ENCODE data around the gene CISTR.
"Not testable (repeated sequence)": the region's sequence is repeated elsewhere in the genome, so short reads cannot be mapped to it uniquely, and the experiment has no call there.

Gene CISTR

GRCh38 chr12:53766881-53767280, 15.1 kb upstream of the CISTR start:
- no peak for DNase-seq (ENCODE audit: low read depth)
- H3K4me3 ChIP-seq (ENCODE audit: low read depth, low read length) = no peak overlapping the region

- no peak for DNase-seq (ENCODE audit: low read depth)
- H3K4me3 ChIP-seq (ENCODE audit: low read depth, low read length) = no peak overlapping the region
Measured at GRCh38 chr12:53765891-53766290, 14.1 kb upstream of the CISTR start.

- H3K4me3 ChIP-seq (ENCODE audit: low read depth, low read length) = no peak overlapping the region
Measured at GRCh38 chr12:53764615-53765014, 12.8 kb upstream of the CISTR start.

GRCh38 chr12:53762793-53763192, 11.0 kb upstream of the CISTR start:
- DNase-seq (ENCODE audit: low read depth); H3K4me3 ChIP-seq (ENCODE audit: low read depth, low read length): not testable (repeated sequence)

More at GRCh38 chr12:53764615-53765014, 12.8 kb upstream of the CISTR start:
- DNase-seq (ENCODE audit: low read depth) = no peak

- H3K4me3 ChIP-seq (ENCODE audit: low read depth, low read length) = no peak overlapping the region
- no peak for DNase-seq (ENCODE audit: low read depth)
Measured at GRCh38 chr12:53761306-53761705, 9.5 kb upstream of the CISTR start.

GRCh38 chr12:53759261-53759660, 7.5 kb upstream of the CISTR start:
- DNase-seq (ENCODE audit: low read depth) = no peak
- H3K4me3 ChIP-seq (ENCODE audit: low read depth, low read length) = no peak overlapping the region

GRCh38 chr12:53758730-53759103, 6.9 kb upstream of the CISTR start:
- DNase-seq (ENCODE audit: low read depth) = no peak
- H3K4me3 ChIP-seq (ENCODE audit: low read depth, low read length) = no peak overlapping the region

GRCh38 chr12:53758081-53758729, 6.4 kb upstream of the CISTR start:
- no peak overlapping the region for H3K4me3 ChIP-seq (ENCODE audit: low read depth, low read length)
- DNase-seq (ENCODE audit: low read depth) = no peak

- no peak for DNase-seq (ENCODE audit: low read depth)
- no peak overlapping the region for H3K4me3 ChIP-seq (ENCODE audit: low read depth, low read length)
Measured at GRCh38 chr12:53757101-53757770, 5.5 kb upstream of the CISTR start.

- no peak for DNase-seq (ENCODE audit: low read depth)
Measured at GRCh38 chr12:53756300-53757100, 4.7 kb upstream of the CISTR start.

GRCh38 chr12:53755893-53756292, 4.1 kb upstream of the CISTR start:
- H3K4me3 ChIP-seq (ENCODE audit: low read depth, low read length) = no peak overlapping the region
- DNase-seq (ENCODE audit: low read depth) = no peak

More at GRCh38 chr12:53756300-53757100, 4.7 kb upstream of the CISTR start:
- no peak overlapping the region for H3K4me3 ChIP-seq (ENCODE audit: low read depth, low read length)

- H3K4me3 ChIP-seq (ENCODE audit: low read depth, low read length) = no peak overlapping the region
- no peak for DNase-seq (ENCODE audit: low read depth)
Measured at GRCh38 chr12:53755451-53755891, 3.7 kb upstream of the CISTR start.

GRCh38 chr12:53754633-53755264, 3.0 kb upstream of the CISTR start:
- H3K4me3 ChIP-seq (ENCODE audit: low read depth, low read length) = no peak overlapping the region
- DNase-seq (ENCODE audit: low read depth) = no peak

- DNase-seq (ENCODE audit: low read depth) = no peak
- no peak overlapping the region for H3K4me3 ChIP-seq (ENCODE audit: low read depth, low read length)
Measured at GRCh38 chr12:53754188-53754585, 2.4 kb upstream of the CISTR start.

GRCh38 chr12:53752621-53753020, 842 bp upstream of the CISTR start:
- DNase-seq (ENCODE audit: low read depth) = no peak
- H3K4me3 ChIP-seq (ENCODE audit: low read depth, low read length) = no peak overlapping the region

- no peak overlapping the region for H3K4me3 ChIP-seq (ENCODE audit: low read depth, low read length)
Measured at GRCh38 chr12:53752192-53752601, 418 bp upstream of the CISTR start.

GRCh38 chr12:53750812-53751335, 905 bp downstream of the CISTR start:
- H3K4me3 ChIP-seq (ENCODE audit: low read depth, low read length) = peak overlapping the region; percentile 39
- no peak for DNase-seq (ENCODE audit: low read depth)

More at GRCh38 chr12:53752192-53752601, 418 bp upstream of the CISTR start:
- no peak for DNase-seq (ENCODE audit: low read depth)

- H3K4me3 ChIP-seq (ENCODE audit: low read depth, low read length) = no peak overlapping the region
- no peak for DNase-seq (ENCODE audit: low read depth)
Measured at GRCh38 chr12:53749986-53750811, 1.6 kb downstream of the CISTR start.
